GM12874 (cell line): ENCODE results near the gene GLCE.

Source experiments
- TF ChIP-seq, protein P1 (sequence below): IDR thresholded peaks from 2 replicates; pipeline ENCODE4 v1.5.1; 2011; ENCODE audit warnings: low read depth, mild to moderate bottlenecking, control low read depth, low read length, moderate library complexity; ENCODE audit not compliant: insufficient read depth

GLCE gene

DNA sequence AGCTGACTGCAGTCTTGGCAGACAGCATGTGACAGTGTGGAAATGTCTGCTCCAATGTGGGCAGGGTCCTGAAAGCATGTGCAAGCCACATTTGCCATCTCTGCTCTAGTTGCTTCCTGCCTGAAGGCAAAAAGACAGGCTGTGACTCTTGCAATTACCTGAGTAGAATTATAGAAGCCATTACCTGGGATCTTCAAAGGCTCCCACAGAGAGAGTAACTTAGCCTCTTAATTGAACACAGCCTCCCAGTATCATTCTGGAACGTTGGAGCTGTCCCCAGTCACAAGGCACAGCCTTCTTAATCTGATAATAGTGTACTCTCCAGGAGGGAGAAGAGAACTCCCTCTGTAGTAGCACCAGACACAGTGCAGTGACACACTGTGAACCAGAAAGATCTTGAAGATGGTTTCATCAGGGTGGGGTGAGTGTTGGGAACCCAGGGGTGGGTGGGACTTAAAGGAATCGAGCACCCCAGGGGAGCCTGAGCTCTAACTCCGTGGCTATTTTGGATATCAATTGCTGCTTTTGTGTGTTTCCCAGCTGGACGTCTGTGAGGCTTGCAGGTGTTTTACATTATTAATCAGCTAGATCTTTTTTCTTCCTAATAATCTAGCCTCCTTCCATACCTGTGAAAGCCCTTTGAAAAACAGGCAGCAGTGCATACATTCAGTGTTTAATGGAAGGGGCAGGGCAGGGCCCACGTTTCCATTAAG lies 40.6 kb upstream of the GLCE start:
- TF ChIP-seq, protein P1, sequence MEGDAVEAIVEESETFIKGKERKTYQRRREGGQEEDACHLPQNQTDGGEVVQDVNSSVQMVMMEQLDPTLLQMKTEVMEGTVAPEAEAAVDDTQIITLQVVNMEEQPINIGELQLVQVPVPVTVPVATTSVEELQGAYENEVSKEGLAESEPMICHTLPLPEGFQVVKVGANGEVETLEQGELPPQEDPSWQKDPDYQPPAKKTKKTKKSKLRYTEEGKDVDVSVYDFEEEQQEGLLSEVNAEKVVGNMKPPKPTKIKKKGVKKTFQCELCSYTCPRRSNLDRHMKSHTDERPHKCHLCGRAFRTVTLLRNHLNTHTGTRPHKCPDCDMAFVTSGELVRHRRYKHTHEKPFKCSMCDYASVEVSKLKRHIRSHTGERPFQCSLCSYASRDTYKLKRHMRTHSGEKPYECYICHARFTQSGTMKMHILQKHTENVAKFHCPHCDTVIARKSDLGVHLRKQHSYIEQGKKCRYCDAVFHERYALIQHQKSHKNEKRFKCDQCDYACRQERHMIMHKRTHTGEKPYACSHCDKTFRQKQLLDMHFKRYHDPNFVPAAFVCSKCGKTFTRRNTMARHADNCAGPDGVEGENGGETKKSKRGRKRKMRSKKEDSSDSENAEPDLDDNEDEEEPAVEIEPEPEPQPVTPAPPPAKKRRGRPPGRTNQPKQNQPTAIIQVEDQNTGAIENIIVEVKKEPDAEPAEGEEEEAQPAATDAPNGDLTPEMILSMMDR = no peak

- TF ChIP-seq, protein P1 = no peak
Measured at GRCh38 chr15:69120732-69121131, 39.7 kb upstream of the GLCE start.

- TF ChIP-seq, protein P1 = no peak
Measured at GRCh38 chr15:69121198-69121828, 39.1 kb upstream of the GLCE start.

DNA sequence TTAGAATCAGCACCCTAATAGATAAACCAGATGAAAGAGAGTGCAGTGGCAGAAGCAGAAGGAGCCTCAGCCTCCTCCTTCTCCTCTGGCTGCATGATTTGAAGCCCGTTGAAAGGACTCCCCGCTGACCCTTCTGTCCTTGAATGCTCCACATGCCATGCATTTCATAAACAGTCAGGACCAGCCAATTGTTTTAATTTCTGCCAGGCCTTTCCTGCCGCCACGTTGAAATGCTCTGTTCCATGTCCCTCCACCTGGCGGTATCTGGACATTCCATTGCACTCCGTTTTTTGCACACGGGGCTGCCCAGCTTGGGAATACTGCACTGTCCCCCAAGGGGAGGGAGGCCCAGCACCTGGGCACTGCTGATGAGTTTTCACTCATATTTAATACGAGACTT lies 35.2 kb upstream of the GLCE start:
- TF ChIP-seq, protein P1 = no peak

DNA sequence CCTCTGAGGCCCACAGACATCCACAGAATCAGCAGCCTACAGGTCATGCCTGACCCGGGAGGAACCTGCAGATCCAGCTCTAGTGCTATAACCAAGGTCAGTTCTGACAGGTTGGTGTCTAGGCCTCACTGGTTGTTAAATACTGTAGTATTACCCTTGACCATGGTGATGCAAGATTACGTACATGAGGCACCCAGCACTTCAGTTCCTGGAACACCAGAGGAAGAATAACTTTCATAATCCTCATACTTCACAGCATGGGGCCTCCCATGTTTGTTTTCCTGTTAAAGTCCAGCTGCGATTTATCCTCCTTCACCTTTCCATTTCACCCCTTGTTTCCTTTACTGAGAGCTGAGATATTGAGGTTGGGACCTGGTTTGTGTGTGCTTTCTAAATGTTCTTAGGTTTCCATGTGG lies 34.4 kb upstream of the GLCE start:
- TF ChIP-seq, protein P1 = no peak

GRCh38 chr15:69127306-69127705 lies 33.1 kb upstream of the GLCE start:
- TF ChIP-seq, protein P1 = no peak

- TF ChIP-seq, protein P1 = no peak
Measured at GRCh38 chr15:69128667-69129311, 31.6 kb upstream of the GLCE start.
